Neural progenitor cell (in vitro differentiated cells): ENCODE measurements around the gene SPATA31D4. TPM values are rescaled to one million over a fixed set of nuclear protein-coding genes. Genes with fewer than 3 reads are reported as not detected.
"Not testable (repeated sequence)": the region's sequence is repeated elsewhere in the genome, so short reads cannot be mapped to it uniquely, and the experiment has no call there.

ENCODE experiments used
- DNase-seq: peaks from one replicate; pipeline ENCODE4 v3.0.0-alpha.2; 2016; ENCODE audit warnings: low spot score
- H2AFZ ChIP-seq: fragments of 200-600 bp; sonication (generic); replicated peaks from 2 replicates; pipeline ENCODE4 v1.6.1; 2016; ENCODE audit warnings: antibody characterized with exemption
- H3F3A ChIP-seq: fragments of 200-600 bp; sonication (generic); 2 replicates; pipeline ENCODE4 v1.6.1; 2016; ENCODE audit warnings: antibody characterized with exemption, low read depth
- H3K27ac ChIP-seq: fragments of 200-600 bp; sonication (generic); 2 replicates; pipeline ENCODE4 v1.5.1; 2016; ENCODE audit warnings: mild to moderate bottlenecking
- H3K27me3 ChIP-seq: fragments of 200-600 bp; sonication (generic); 2 replicates; pipeline ENCODE4 v1.6.1; 2016; ENCODE audit warnings: mild to moderate bottlenecking, moderate library complexity
- H3K36me3 ChIP-seq: fragments of 200-600 bp; sonication (generic); 2 replicates; pipeline ENCODE4 v1.5.1; 2016
- H3K4me1 ChIP-seq: fragments of 200-600 bp; sonication (generic); 2 replicates; pipeline ENCODE4 v1.6.1; 2016; ENCODE audit warnings: mixed run types
- H3K4me2 ChIP-seq: fragments of 200-600 bp; sonication (generic); 2 replicates; pipeline ENCODE4 v1.6.1; 2016
- H3K4me3 ChIP-seq: fragments of 200-600 bp; sonication (generic); 2 replicates; pipeline ENCODE4 v1.5.1; 2016
- H3K79me2 ChIP-seq: fragments of 200-600 bp; sonication (generic); 2 replicates; pipeline ENCODE4 v1.6.1; 2016; ENCODE audit warnings: low read depth
- H3K9ac ChIP-seq: fragments of 200-600 bp; sonication (generic); 2 replicates; pipeline ENCODE4 v1.6.1; 2016
- H3K9me3 ChIP-seq: fragments of 200-600 bp; sonication (generic); 2 replicates; pipeline ENCODE4 v1.5.1; 2016; ENCODE audit warnings: low read depth
- H4K20me1 ChIP-seq: fragments of 200-600 bp; sonication (generic); 2 replicates; pipeline ENCODE4 v1.6.1; 2016; ENCODE audit warnings: low read depth
- H3K27ac Mint-ChIP-seq: 3 replicates; pipeline ENCODE4 v1.8.0; 2021; ENCODE audit warnings: mixed read lengths
- H3K27me3 Mint-ChIP-seq: 2 replicates; pipeline ENCODE4 v1.8.0; 2022; ENCODE audit warnings: low read depth, mild to moderate bottlenecking, inconsistent platforms, moderate library complexity, mixed read lengths; ENCODE audit not compliant: insufficient read depth
- H3K36me3 Mint-ChIP-seq: 3 replicates; pipeline ENCODE4 v1.8.0; 2021; ENCODE audit warnings: mixed read lengths
- H3K4me1 Mint-ChIP-seq: 3 replicates; pipeline ENCODE4 v1.8.0; 2021; ENCODE audit warnings: mixed read lengths
- H3K4me3 Mint-ChIP-seq: 3 replicates; pipeline ENCODE4 v1.8.0; 2021; ENCODE audit warnings: mild to moderate bottlenecking, moderate library complexity, mixed read lengths
- H3K9me3 Mint-ChIP-seq: 3 replicates; pipeline ENCODE4 v1.8.0; 2020; ENCODE audit warnings: mixed read lengths
- CTCF ChIP-seq: fragments of 200-600 bp; sonication (generic); IDR thresholded peaks from 2 replicates; pipeline ENCODE4 v1.5.1; 2017; ENCODE audit warnings: antibody characterized with exemption, mild to moderate bottlenecking
- EZH2 ChIP-seq: fragments of 200-600 bp; sonication (generic); IDR thresholded peaks from 2 replicates; pipeline ENCODE4 v1.6.1; 2017; ENCODE audit warnings: antibody characterized with exemption, mild to moderate bottlenecking, moderate library complexity
- EZH2phosphoT487 ChIP-seq: fragments of 200-600 bp; sonication (generic); IDR thresholded peaks from 2 replicates; pipeline ENCODE4 v1.6.1; 2017; ENCODE audit warnings: antibody characterized with exemption
- total RNA-seq: library from RNA; depleted of rRNA; stranded (reverse); fragments of >200 nt; gene quantifications from 2 replicates; pipeline ENCODE4 v1.2.3, GENCODE V29; 2015; ENCODE audit warnings: low replicate concordance

SPATA31D4 gene
- total RNA-seq = not detected in 2 replicates

DNA sequence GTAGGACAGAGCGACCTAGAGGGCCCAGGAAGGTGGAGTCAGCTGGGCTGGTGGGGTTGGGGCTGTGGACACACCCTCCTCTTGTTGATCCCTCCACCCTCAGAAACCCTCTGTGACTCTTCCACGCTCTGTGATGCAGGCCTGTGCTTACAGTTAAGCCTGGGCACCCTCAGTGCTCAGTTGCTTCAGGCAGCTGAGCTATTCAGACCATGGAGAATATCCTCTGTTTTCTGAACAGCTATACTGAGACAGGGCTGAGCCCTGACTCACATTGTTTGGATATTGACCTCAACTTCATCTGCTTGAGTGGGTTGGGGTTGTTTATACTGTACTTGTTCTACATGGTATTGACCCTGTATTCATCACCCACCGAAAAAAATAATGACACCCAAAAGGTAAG lies at the start of gene SPATA31D4:
SPATA31D4 (plus strand) TSS at position 124 of the 400 bp plus-strand sequence; CDS start at position 210, 86 bp downstream.
- H3K27me3 Mint-ChIP-seq, H3K36me3 Mint-ChIP-seq, H3K79me2 ChIP-seq, H3K9me3 Mint-ChIP-seq, H3K4me3 Mint-ChIP-seq, H4K20me1 ChIP-seq, H3K36me3 ChIP-seq, H2AFZ ChIP-seq, H3K27ac Mint-ChIP-seq, H3K4me1 Mint-ChIP-seq, H3K9ac ChIP-seq, DNase-seq, H3K27ac ChIP-seq, H3K4me3 ChIP-seq, H3K27me3 ChIP-seq, H3F3A ChIP-seq, H3K4me1 ChIP-seq, H3K4me2 ChIP-seq, H3K9me3 ChIP-seq: not testable (repeated sequence)

DNA sequence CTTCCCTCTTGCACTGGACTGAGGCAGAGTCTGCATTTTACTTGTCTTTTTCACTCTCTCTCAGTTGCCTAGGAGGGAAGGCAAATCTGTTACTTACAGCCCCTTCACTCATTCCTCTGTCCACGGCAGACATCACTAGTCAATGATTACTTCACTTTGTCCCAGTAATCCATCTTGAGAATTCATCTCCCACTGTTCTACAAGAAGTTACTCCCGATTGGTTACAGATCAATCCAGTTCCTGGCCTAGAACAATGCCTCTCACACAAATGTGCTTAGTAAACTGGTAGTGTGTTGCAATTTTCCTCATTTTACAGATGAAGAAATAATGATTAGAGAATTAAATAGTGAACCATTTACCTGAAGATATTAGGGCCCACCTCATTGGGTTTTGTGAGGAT lies 49.7 kb upstream of the SPATA31D4 start:
- Mint-ChIP-seq H3K4me1 (no peaks in the 10 kb centered on the region), H3K9me3 (no peaks in the 10 kb centered on the region)
- no peak overlapping the region for H3K4me3 ChIP-seq

GRCh38 chr9:81879501-81879916 lies 48.7 kb upstream of the SPATA31D4 start:
- no peaks in the 10 kb centered on the region for H3K27me3 ChIP-seq
- H3K9me3 ChIP-seq = no peaks in the 10 kb centered on the region
- DNase-seq = no peak
- peaks cover 3% of the 10 kb centered on the region for H3K4me1 ChIP-seq
- TF ChIP-seq EZH2 (no peak), EZH2phosphoT487 (no peak), CTCF (no peak)
- no peak overlapping the region for H3K4me2 ChIP-seq
- H3K79me2 ChIP-seq = no peaks in the 10 kb centered on the region
- Mint-ChIP-seq H3K36me3 (no peaks in the 10 kb centered on the region), H3K4me1 (no peaks in the 10 kb centered on the region), H3K27ac (no peak overlapping the region), H3K27me3 (peaks cover 2% of the 10 kb centered on the region), H3K4me3 (no peak overlapping the region), H3K9me3 (no peaks in the 10 kb centered on the region)
- H3K27ac ChIP-seq = no peak overlapping the region
- no peaks in the 10 kb centered on the region for H3F3A ChIP-seq
- H3K36me3 ChIP-seq = no peaks in the 10 kb centered on the region
- H3K4me3 ChIP-seq = no peak overlapping the region
- H3K9ac ChIP-seq = no peak overlapping the region
- no peaks in the 10 kb centered on the region for H4K20me1 ChIP-seq
- peak overlapping the region; percentile 68 for H2AFZ ChIP-seq

More for the DNA sequence above, 49.7 kb upstream of the SPATA31D4 start:
- no peak for DNase-seq
- H3K27ac Mint-ChIP-seq = no peak overlapping the region
- no peaks in the 10 kb centered on the region for H3K36me3 Mint-ChIP-seq
- Histone ChIP-seq H3K27me3 (no peaks in the 10 kb centered on the region), H3K27ac (no peak overlapping the region), H3K4me2 (no peak overlapping the region), H3F3A (no peaks in the 10 kb centered on the region), H3K9me3 (no peaks in the 10 kb centered on the region), H3K9ac (no peak overlapping the region), H3K4me1 (peaks cover 3% of the 10 kb centered on the region), H3K79me2 (no peaks in the 10 kb centered on the region), H3K36me3 (no peaks in the 10 kb centered on the region), H4K20me1 (no peaks in the 10 kb centered on the region), H2AFZ (peak overlapping the region; percentile 55)
- H3K27me3 Mint-ChIP-seq = peaks cover 3% of the 10 kb centered on the region
- TF ChIP-seq EZH2 (no peak), EZH2phosphoT487 (no peak), CTCF (no peak)
- no peak overlapping the region for H3K4me3 Mint-ChIP-seq

- Histone ChIP-seq H3K27ac (no peak overlapping the region), H3K4me2 (no peak overlapping the region), H2AFZ (no peak overlapping the region), H3K79me2 (no peaks in the 10 kb centered on the region), H3K9ac (no peak overlapping the region), H3K4me3 (no peak overlapping the region), H3K9me3 (no peaks in the 10 kb centered on the region), H3K27me3 (no peaks in the 10 kb centered on the region), H3K4me1 (no peaks in the 10 kb centered on the region), H3K36me3 (no peaks in the 10 kb centered on the region), H4K20me1 (no peaks in the 10 kb centered on the region), H3F3A (no peaks in the 10 kb centered on the region)
- Mint-ChIP-seq H3K4me3 (no peak overlapping the region), H3K27me3 (peaks cover 3% of the 10 kb centered on the region), H3K27ac (no peak overlapping the region), H3K9me3 (peaks cover 2% of the 10 kb centered on the region), H3K36me3 (no peaks in the 10 kb centered on the region), H3K4me1 (no peaks in the 10 kb centered on the region)
- DNase-seq = no peak
- no peak for TF ChIP-seq EZH2
- no peak for TF ChIP-seq EZH2phosphoT487
- TF ChIP-seq CTCF = no peak
These were observed 42.6 kb upstream of the SPATA31D4 start for GRCh38 chr9:81885602-81886001.
